Measurements from ENCODE around the gene METTL9. TPM values are rescaled to one million over a fixed set of nuclear protein-coding genes. Genes with fewer than 3 reads are reported as not detected.

The METTL9 gene
- total RNA-seq, 1 experiment from 2014 or later: 50.7 TPM

GRCh38 chr16:21619765-21620425, 20.5 kb downstream of the METTL9 start:
- CTCF ChIA-PET: interaction anchor here (0.5 kb wide), 1 partner anchor 347 kb away, joined by 3 read pairs; no protein-coding TSS in a partner anchor
- no peak overlapping the region for H3K4me3 ChIP-seq (ENCODE audit: low read depth, low read length)
- no peak for DNase-seq
- intact Hi-C loops (cut with micrococcal nuclease; ENCODE audit: unreplicated experiment): no loop called here
- H3K27me3 Mint-ChIP-seq (ENCODE audit: insufficient read depth, unreplicated experiment): no peaks in the 10 kb centered on the region
- no peaks in the 10 kb centered on the region for H3K9me3 ChIP-seq
- POLR2A ChIA-PET: no interaction called here
- H3K36me3 ChIP-seq (ENCODE audit: control insufficient read depth, insufficient read depth, low read length): no peaks in the 10 kb centered on the region
- H3K4me1 Mint-ChIP-seq (ENCODE audit: low read depth, unreplicated experiment): peaks cover 7% of the 10 kb centered on the region
- H3K4me3 Mint-ChIP-seq (ENCODE audit: unreplicated experiment): no peak overlapping the region
- H3K9me3 Mint-ChIP-seq (ENCODE audit: unreplicated experiment): no peaks in the 10 kb centered on the region
- peak overlapping the region; percentile 82 for H3K27ac Mint-ChIP-seq (ENCODE audit: unreplicated experiment)
- no peak for TF ChIP-seq CTCF (IDR thresholded peaks at IDR 0.05; ENCODE audit: insufficient read depth in 1 of 2, low read depth in 1 of 2, low read length in 1 of 2, severe bottlenecking in 1 of 2, unreplicated experiment in 1 of 2)
- H3K27me3 ChIP-seq (replicated peaks; ENCODE audit: control insufficient read depth, insufficient read depth, low read length): no peaks in the 10 kb centered on the region
- peaks cover 15% of the 10 kb centered on the region for H3K36me3 Mint-ChIP-seq (ENCODE audit: insufficient read depth, unreplicated experiment)
- no TSS peak for BruUV-seq (replicated peaks)
- H3K4me1 ChIP-seq: no peaks in the 10 kb centered on the region; the same call in 1 of the 2 replicates

GRCh38 chr16:21620592-21620991, 21.2 kb downstream of the METTL9 start:
- Histone ChIP-seq H3K27me3 (replicated peaks; ENCODE audit: control insufficient read depth, insufficient read depth, low read length) (no peaks in the 10 kb centered on the region), H3K4me1 (no peaks in the 10 kb centered on the region; the same call in 1 of the 2 replicates), H3K36me3 (ENCODE audit: control insufficient read depth, insufficient read depth, low read length) (no peaks in the 10 kb centered on the region), H3K4me3 (ENCODE audit: low read depth, low read length) (no peak overlapping the region), H3K9me3 (no peaks in the 10 kb centered on the region)
- intact Hi-C loops (cut with micrococcal nuclease; ENCODE audit: unreplicated experiment): no loop called here
- Mint-ChIP-seq H3K27me3 (ENCODE audit: insufficient read depth, unreplicated experiment) (no peaks in the 10 kb centered on the region), H3K36me3 (ENCODE audit: insufficient read depth, unreplicated experiment) (peaks cover 15% of the 10 kb centered on the region), H3K4me1 (ENCODE audit: low read depth, unreplicated experiment) (peaks cover 7% of the 10 kb centered on the region), H3K4me3 (ENCODE audit: unreplicated experiment) (no peak overlapping the region), H3K27ac (ENCODE audit: unreplicated experiment) (no peak overlapping the region), H3K9me3 (ENCODE audit: unreplicated experiment) (no peaks in the 10 kb centered on the region)
- ChIA-PET CTCF (no interaction called here), POLR2A (no interaction called here)
- BruUV-seq (replicated peaks): no TSS peak
- no peak for TF ChIP-seq CTCF (IDR thresholded peaks at IDR 0.05; ENCODE audit: insufficient read depth in 1 of 2, low read depth in 1 of 2, low read length in 1 of 2, severe bottlenecking in 1 of 2, unreplicated experiment in 1 of 2)
- no peak for DNase-seq

GRCh38 chr16:21622545-21622944, 23.2 kb downstream of the METTL9 start:
- intact Hi-C loops (cut with micrococcal nuclease; ENCODE audit: unreplicated experiment): no loop called here
- no peak for TF ChIP-seq CTCF (IDR thresholded peaks at IDR 0.05; ENCODE audit: insufficient read depth in 1 of 2, low read depth in 1 of 2, low read length in 1 of 2, severe bottlenecking in 1 of 2, unreplicated experiment in 1 of 2)
- POLR2A ChIA-PET: no interaction called here
- no peak for DNase-seq
- BruUV-seq (replicated peaks): no TSS peak
- H3K27ac Mint-ChIP-seq (ENCODE audit: unreplicated experiment): no peak overlapping the region
- no peaks in the 10 kb centered on the region for H3K9me3 Mint-ChIP-seq (ENCODE audit: unreplicated experiment)
- no peak overlapping the region for H3K4me3 Mint-ChIP-seq (ENCODE audit: unreplicated experiment)
- Histone ChIP-seq H3K27me3 (replicated peaks; ENCODE audit: control insufficient read depth, insufficient read depth, low read length) (no peaks in the 10 kb centered on the region), H3K4me1 (no peaks in the 10 kb centered on the region; the same call in 1 of the 2 replicates), H3K36me3 (ENCODE audit: control insufficient read depth, insufficient read depth, low read length) (no peaks in the 10 kb centered on the region), H3K4me3 (ENCODE audit: low read depth, low read length) (no peak overlapping the region), H3K9me3 (no peaks in the 10 kb centered on the region)
- peaks cover 7% of the 10 kb centered on the region for H3K4me1 Mint-ChIP-seq (ENCODE audit: low read depth, unreplicated experiment)
- CTCF ChIA-PET: no interaction called here
- H3K36me3 Mint-ChIP-seq (ENCODE audit: insufficient read depth, unreplicated experiment): peaks cover 31% of the 10 kb centered on the region
- H3K27me3 Mint-ChIP-seq (ENCODE audit: insufficient read depth, unreplicated experiment): no peaks in the 10 kb centered on the region

Measured in Caco-2 (cell line).